CD1c-positive myeloid dendritic cell (primary cell): Measurements from ENCODE around the gene VPS26C.

ENCODE experiments used
- DNase-seq: peaks from one replicate; pipeline ENCODE4 v3.0.0-alpha.2; 2016; ENCODE audit errors: extremely low spot score

Gene VPS26C

GRCh38 chr21:37264808-37265207 lies 2.3 kb downstream of the VPS26C start:
- DNase-seq = peak; percentile 32

- no peak for DNase-seq
Measured at GRCh38 chr21:37263827-37264600, 3.1 kb downstream of the VPS26C start.

GRCh38 chr21:37259426-37259825 lies 7.7 kb downstream of the VPS26C start:
- no peak for DNase-seq

- peak; percentile 83 for DNase-seq
Measured at GRCh38 chr21:37257967-37258877, 8.9 kb downstream of the VPS26C start.

- DNase-seq = peak; percentile 78
Measured at GRCh38 chr21:37257511-37257966, 9.6 kb downstream of the VPS26C start.

GRCh38 chr21:37253991-37254390 lies 13.1 kb downstream of the VPS26C start:
- no peak for DNase-seq

GRCh38 chr21:37251294-37251634 lies 15.9 kb downstream of the VPS26C start:
- peak; percentile 91 for DNase-seq

GRCh38 chr21:37249112-37249904 lies 17.8 kb downstream of the VPS26C start:
- DNase-seq = no peak

GRCh38 chr21:37248298-37248697 lies 18.8 kb downstream of the VPS26C start:
- DNase-seq = no peak

GRCh38 chr21:37245151-37245550 lies 22.0 kb downstream of the VPS26C start:
- no peak for DNase-seq

GRCh38 chr21:37244501-37245095 lies 22.5 kb downstream of the VPS26C start:
- no peak for DNase-seq

GRCh38 chr21:37243961-37244360 lies 23.2 kb downstream of the VPS26C start:
- DNase-seq = no peak

- no peak for DNase-seq
Measured at GRCh38 chr21:37241426-37241825, 25.7 kb downstream of the VPS26C start.

- no peak for DNase-seq
Measured at GRCh38 chr21:37240978-37241377, 26.2 kb downstream of the VPS26C start.

- no peak for DNase-seq
Measured at GRCh38 chr21:37237764-37238163, 29.4 kb downstream of the VPS26C start.

- no peak for DNase-seq
Measured at GRCh38 chr21:37237346-37237745, 29.8 kb downstream of the VPS26C start.

GRCh38 chr21:37233551-37234146 lies 33.5 kb downstream of the VPS26C start:
- no peak for DNase-seq

- no peak for DNase-seq
Measured at GRCh38 chr21:37232274-37233018, 34.7 kb downstream of the VPS26C start.

GRCh38 chr21:37231671-37232070 lies 35.5 kb downstream of the VPS26C start:
- no peak for DNase-seq

GRCh38 chr21:37231249-37231645 lies 35.9 kb downstream of the VPS26C start:
- DNase-seq = no peak
